Vagina (tissue), 2 donors: ENCODE results near the gene RNF111.

Experiments used
- POLR2A ChIP-seq, 2 donors: fragments of 450-650 bp; IDR thresholded peaks; one replicate each; pipeline ENCODE4 v1.6.1; 2017; ENCODE audit warnings: antibody characterized with exemption in 2 of 2, mild to moderate bottlenecking in 2 of 2, moderate library complexity in 2 of 2
- TF ChIP-seq, protein P1 (sequence below), 3 experiments: fragments of 450-650 bp in 2 of 3; fragments of 200-600 bp in 1 of 3; sonication (generic) in 1 of 3; IDR thresholded peaks; one replicate each; pipeline ENCODE4 v1.5.1; 2017 to 2019; ENCODE audit warnings: antibody characterized with exemption in 3 of 3, mild to moderate bottlenecking in 2 of 3, moderate library complexity in 2 of 3

DNA sequence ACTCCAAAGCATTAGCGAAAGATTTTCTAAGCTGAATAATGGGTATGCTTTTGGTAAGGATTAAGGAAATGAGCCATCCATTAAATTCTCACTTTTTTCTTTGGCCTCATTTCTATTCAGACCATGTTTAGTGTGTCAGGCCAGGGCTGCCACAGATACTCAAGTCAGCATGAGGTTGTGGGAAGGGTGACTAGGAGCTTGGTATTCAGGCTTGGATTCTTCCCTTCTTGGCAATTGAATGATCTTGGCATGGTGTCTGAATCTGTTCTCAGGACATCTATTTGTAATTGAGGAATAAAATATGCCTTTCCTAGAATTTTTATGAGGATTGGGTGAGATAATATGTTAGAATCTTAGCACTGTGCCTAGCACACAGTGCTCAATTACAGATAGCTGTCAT lies 128.7 kb downstream of the RNF111 start:
- no peak for TF ChIP-seq POLR2A (IDR thresholded peaks at IDR 0.05)
- TF ChIP-seq, protein P1, sequence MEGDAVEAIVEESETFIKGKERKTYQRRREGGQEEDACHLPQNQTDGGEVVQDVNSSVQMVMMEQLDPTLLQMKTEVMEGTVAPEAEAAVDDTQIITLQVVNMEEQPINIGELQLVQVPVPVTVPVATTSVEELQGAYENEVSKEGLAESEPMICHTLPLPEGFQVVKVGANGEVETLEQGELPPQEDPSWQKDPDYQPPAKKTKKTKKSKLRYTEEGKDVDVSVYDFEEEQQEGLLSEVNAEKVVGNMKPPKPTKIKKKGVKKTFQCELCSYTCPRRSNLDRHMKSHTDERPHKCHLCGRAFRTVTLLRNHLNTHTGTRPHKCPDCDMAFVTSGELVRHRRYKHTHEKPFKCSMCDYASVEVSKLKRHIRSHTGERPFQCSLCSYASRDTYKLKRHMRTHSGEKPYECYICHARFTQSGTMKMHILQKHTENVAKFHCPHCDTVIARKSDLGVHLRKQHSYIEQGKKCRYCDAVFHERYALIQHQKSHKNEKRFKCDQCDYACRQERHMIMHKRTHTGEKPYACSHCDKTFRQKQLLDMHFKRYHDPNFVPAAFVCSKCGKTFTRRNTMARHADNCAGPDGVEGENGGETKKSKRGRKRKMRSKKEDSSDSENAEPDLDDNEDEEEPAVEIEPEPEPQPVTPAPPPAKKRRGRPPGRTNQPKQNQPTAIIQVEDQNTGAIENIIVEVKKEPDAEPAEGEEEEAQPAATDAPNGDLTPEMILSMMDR (IDR thresholded peaks at IDR 0.05): no peak
